Measurements from ENCODE around the gene PIGM. TPM values are rescaled to one million over a fixed set of nuclear protein-coding genes. Genes with fewer than 3 reads are reported as not detected.

PIGM gene
- total and polyA plus RNA-seq, 2 of the 13 experiments (the other 11 are each of a cell fraction or from before 2014, with no cell fraction given) = 3.4 to 4.6 TPM

DNA sequence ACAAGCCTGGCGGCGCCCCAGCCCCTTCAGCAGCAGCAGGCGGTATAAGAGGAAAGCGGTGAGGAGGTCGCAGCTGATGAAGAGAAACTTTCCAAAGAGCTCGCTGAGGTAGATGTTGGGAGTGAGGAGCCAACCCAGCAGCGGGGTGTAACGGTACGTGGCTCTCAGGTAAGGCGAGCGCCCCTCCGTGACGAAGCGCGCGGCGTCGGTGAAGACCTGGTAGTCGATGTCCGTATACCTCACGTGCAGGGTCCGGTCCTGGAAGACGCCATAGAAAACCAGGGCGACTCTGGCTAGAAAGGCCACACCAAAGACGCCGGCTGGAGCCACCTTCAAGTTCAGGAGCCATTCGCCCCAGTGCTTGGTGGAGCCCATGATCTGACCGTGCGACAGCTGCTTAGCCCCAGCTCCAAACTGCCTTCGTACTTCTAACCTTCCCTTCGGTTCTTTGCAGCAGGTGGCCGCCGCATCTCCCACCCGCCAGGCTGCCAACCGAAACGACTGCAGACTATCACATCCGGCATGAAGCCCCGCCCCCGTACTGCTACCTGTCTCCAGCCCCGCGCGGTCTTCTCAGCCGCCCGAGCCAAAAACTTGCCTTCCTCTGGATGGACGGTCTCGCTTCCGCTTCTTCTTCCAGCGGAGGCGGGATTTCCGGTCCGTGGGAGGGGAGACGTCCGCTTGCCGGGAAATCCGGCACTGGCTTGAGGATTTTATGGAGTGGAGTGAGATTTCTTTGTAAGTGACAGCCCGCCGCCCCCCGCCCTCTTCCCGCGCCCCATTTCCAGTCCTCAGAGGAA lies at the start of gene PIGM (continued):
- no peak for TF ChIP-seq FOXO4 (CRISPR knock-in tag; conservative IDR thresholded peaks at IDR 0.05)
- no peak for TF ChIP-seq MED13 (CRISPR knock-in tag; IDR thresholded peaks at IDR 0.05)
- TF ChIP-seq KDM4B (CRISPR knock-in tag; IDR thresholded peaks at IDR 0.05) = no peak
- TF ChIP-seq, protein P1, sequence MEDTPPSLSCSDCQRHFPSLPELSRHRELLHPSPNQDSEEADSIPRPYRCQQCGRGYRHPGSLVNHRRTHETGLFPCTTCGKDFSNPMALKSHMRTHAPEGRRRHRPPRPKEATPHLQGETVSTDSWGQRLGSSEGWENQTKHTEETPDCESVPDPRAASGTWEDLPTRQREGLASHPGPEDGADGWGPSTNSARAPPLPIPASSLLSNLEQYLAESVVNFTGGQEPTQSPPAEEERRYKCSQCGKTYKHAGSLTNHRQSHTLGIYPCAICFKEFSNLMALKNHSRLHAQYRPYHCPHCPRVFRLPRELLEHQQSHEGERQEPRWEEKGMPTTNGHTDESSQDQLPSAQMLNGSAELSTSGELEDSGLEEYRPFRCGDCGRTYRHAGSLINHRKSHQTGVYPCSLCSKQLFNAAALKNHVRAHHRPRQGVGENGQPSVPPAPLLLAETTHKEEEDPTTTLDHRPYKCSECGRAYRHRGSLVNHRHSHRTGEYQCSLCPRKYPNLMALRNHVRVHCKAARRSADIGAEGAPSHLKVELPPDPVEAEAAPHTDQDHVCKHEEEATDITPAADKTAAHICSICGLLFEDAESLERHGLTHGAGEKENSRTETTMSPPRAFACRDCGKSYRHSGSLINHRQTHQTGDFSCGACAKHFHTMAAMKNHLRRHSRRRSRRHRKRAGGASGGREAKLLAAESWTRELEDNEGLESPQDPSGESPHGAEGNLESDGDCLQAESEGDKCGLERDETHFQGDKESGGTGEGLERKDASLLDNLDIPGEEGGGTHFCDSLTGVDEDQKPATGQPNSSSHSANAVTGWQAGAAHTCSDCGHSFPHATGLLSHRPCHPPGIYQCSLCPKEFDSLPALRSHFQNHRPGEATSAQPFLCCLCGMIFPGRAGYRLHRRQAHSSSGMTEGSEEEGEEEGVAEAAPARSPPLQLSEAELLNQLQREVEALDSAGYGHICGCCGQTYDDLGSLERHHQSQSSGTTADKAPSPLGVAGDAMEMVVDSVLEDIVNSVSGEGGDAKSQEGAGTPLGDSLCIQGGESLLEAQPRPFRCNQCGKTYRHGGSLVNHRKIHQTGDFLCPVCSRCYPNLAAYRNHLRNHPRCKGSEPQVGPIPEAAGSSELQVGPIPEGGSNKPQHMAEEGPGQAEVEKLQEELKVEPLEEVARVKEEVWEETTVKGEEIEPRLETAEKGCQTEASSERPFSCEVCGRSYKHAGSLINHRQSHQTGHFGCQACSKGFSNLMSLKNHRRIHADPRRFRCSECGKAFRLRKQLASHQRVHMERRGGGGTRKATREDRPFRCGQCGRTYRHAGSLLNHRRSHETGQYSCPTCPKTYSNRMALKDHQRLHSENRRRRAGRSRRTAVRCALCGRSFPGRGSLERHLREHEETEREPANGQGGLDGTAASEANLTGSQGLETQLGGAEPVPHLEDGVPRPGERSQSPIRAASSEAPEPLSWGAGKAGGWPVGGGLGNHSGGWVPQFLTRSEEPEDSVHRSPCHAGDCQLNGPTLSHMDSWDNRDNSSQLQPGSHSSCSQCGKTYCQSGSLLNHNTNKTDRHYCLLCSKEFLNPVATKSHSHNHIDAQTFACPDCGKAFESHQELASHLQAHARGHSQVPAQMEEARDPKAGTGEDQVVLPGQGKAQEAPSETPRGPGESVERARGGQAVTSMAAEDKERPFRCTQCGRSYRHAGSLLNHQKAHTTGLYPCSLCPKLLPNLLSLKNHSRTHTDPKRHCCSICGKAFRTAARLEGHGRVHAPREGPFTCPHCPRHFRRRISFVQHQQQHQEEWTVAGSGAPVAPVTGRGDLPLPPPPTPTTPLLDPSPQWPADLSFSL (CRISPR knock-in tag; IDR thresholded peaks at IDR 0.05) = no peak
- TF ChIP-seq AKAP8 (CRISPR knock-in tag; IDR thresholded peaks at IDR 0.05) = no peak
- no peak for TF ChIP-seq ZSCAN12 (CRISPR knock-in tag; IDR thresholded peaks at IDR 0.05)
- peak; percentile 65 for TF ChIP-seq TEAD3 (CRISPR knock-in tag; optimal IDR thresholded peaks at IDR 0.05; ENCODE audit: borderline replicate concordance)
- TF ChIP-seq, protein P2, sequence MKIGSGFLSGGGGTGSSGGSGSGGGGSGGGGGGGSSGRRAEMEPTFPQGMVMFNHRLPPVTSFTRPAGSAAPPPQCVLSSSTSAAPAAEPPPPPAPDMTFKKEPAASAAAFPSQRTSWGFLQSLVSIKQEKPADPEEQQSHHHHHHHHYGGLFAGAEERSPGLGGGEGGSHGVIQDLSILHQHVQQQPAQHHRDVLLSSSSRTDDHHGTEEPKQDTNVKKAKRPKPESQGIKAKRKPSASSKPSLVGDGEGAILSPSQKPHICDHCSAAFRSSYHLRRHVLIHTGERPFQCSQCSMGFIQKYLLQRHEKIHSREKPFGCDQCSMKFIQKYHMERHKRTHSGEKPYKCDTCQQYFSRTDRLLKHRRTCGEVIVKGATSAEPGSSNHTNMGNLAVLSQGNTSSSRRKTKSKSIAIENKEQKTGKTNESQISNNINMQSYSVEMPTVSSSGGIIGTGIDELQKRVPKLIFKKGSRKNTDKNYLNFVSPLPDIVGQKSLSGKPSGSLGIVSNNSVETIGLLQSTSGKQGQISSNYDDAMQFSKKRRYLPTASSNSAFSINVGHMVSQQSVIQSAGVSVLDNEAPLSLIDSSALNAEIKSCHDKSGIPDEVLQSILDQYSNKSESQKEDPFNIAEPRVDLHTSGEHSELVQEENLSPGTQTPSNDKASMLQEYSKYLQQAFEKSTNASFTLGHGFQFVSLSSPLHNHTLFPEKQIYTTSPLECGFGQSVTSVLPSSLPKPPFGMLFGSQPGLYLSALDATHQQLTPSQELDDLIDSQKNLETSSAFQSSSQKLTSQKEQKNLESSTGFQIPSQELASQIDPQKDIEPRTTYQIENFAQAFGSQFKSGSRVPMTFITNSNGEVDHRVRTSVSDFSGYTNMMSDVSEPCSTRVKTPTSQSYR (CRISPR knock-in tag; IDR thresholded peaks at IDR 0.05; ENCODE audit: borderline replicate concordance) = no peak
- TF ChIP-seq ZHX1 (CRISPR knock-in tag; IDR thresholded peaks at IDR 0.05; ENCODE audit: low read depth) = no peak
- no peak for TF ChIP-seq GZF1 (CRISPR knock-in tag; IDR thresholded peaks at IDR 0.05)
- TF ChIP-seq ZNF3 (CRISPR knock-in tag; IDR thresholded peaks at IDR 0.05) = no peak
- TF ChIP-seq HNRNPUL1 (IDR thresholded peaks at IDR 0.05; ENCODE audit: low read depth, low read length) = no peak
- no peak for TF ChIP-seq ZNF180 (CRISPR knock-in tag; IDR thresholded peaks at IDR 0.05; ENCODE audit: borderline replicate concordance, low read depth)
- peak; percentile 74 for TF ChIP-seq KDM2A (CRISPR knock-in tag; IDR thresholded peaks at IDR 0.05; ENCODE audit: borderline replicate concordance, low read depth)
